Superior temporal gyrus (tissue), 1 donor: ENCODE data around the gene CTNNBL1.

ENCODE experiments used
- DNase-seq: peaks from one replicate; pipeline ENCODE4 v3.0.0-alpha.2; 2016; ENCODE audit errors: extremely low spot score

CTNNBL1 gene

DNA sequence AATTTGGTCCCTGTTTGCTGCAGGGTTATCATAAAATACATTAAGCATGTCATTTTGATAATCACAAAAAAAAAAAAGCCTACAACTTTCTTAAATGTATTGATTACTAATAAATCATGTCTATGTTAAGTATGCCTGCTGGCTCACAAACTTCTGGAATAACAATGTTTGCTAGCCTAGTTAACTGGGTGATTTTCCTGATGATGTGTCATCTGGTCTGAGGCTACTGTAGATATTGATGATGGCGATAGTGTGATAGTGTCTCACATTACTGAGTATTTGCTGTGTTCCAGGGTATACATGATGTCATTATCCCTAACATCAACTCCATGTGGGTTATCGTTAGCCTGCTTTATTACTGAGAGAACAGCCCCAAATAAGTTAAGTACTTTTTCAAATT is 122.9 kb downstream of the CTNNBL1 start:
- no peak for DNase-seq

DNA sequence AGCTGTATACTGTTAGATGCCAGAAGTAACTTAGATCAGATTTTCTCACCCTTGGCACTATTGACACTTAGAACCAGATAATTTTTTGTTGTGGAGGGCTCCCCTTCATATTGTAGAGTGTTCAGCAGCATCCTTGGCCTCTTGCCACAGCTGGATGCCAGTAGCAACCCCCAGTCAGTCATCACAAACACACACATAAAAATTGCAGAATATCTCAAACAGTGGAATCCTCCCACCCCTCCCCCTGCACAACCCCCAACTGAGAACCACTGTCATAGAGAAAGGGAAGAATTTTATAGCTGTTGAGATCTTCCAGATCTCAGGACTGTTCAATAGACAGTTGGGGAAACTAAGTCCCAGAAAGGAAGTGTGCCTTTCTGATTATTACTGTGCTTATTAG is 127.9 kb downstream of the CTNNBL1 start:
- DNase-seq: no peak

- no peak for DNase-seq
Observed at GRCh38 chr20:37822141-37822601, 128.3 kb downstream of the CTNNBL1 start.

DNA sequence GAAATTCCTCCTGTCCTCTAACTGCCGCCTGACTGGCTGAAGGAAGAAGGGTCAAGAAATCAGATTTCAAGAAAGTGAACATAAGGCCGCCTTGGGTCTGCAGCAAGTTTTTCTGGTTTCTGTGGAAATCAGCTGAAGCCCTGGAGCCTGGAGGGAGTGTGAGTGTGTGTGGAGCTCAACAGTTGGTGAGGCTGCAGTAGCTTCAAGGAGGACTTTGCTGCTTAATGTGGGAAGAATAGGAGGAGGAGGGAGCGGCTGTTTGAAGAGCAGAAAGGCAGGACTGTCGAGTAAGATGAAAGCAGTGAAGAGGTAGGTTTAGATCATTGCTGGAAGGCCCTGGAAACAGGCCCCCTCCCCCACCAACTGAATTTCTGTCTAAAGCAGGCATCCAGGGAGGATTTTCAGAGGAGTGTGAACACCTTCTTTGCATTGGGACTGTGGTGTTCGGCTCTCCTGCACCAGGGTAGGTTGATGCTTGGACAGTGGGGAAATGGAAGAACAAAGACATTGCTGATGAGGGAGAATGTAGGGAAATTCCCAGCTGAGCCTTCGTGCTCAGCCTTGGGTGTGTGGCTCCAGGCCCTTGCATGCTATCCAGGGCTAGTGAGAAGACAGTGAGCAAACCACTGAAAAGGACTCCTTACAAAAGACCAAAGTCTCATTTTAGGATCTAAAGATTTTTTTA is 129.6 kb downstream of the CTNNBL1 start:
- no peak for DNase-seq

DNA sequence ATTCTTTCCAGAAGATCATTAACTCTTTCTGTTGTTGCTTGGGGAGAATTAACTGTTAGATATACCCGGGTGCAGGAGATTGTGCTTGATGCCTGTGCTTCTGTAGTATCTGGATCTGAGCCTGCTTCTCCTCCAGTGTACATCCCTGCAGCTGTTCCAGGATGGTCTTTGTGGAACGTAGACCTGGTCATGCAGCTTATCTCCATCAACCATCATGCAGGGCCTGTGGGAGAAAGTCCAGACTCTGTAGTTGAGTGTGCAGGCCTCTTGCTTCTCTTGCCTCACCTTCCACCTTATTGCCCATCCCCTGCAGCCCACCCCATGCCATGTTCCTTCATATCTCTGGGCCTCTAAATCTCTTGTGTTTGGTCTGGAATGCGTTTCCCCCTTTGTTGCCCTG is 133.8 kb downstream of the CTNNBL1 start:
- DNase-seq: no peak

GRCh38 chr20:37828684-37829083 is 134.9 kb downstream of the CTNNBL1 start:
- DNase-seq: peak; percentile 7

GRCh38 chr20:37829128-37829527 is 135.3 kb downstream of the CTNNBL1 start:
- peak; percentile 6 for DNase-seq

- no peak for DNase-seq
Observed at GRCh38 chr20:37833221-37833896, 139.5 kb downstream of the CTNNBL1 start.

GRCh38 chr20:37836926-37837325 is 143.1 kb downstream of the CTNNBL1 start:
- DNase-seq: no peak

DNA sequence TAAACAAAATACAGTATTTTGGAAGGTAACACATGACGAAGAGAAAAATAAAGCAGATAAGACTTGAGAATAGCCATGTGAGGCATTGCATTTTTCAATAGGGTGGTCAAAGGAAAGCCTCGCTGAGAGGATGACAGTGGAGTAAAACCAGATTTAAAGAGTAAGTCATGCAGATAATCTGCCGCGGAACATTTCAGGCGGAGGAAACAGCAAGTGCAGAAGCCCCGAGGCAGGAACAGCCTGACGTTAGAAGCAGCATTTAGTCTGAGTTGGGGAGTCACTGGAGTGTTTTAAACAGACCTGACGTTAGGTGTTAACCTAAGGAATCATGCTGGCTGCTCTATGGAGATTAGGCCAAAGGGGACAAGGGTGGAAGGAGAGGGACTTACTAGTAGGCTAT is 144.1 kb downstream of the CTNNBL1 start:
- DNase-seq: no peak

GRCh38 chr20:37838769-37839431 is 145.1 kb downstream of the CTNNBL1 start:
- no peak for DNase-seq

DNA sequence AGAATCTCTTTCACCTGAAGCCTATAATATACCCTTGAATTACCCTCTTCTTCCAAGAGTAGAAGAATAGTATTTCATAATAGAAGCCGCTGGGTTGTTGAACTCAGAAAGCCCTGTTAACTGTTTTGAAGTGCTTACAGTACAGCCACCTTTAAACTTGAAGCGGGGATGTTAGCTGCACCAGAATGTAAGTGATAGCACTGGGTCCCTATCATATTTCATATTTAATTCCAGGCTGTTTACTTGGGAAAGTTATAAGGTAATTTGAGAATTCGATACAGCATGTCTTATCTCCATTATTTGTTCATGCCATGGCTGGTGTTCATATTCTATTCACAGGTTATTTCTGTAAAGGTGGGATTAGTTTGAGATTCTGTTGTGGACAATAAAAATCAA is 145.6 kb downstream of the CTNNBL1 start:
- DNase-seq: no peak

DNA sequence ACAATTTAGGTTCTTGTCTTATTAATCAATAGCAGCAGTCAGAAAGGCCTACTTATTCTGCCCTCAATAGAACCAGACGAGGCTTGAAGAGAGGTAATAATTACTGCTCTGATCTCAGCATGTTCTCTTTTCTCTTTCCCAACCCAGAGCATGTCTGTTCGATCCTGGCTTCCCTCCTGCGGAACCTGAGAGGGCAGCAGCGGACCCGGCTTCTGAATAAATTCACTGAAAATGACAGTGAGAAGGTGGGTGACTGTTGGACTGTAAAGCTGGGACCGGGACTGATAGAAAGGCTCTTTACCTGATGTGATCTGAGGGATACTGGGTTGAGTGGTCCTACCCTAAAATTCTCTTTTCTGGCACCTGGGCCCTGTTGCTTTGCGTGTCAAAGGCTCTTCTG is 146.1 kb downstream of the CTNNBL1 start:
- no peak for DNase-seq

DNA sequence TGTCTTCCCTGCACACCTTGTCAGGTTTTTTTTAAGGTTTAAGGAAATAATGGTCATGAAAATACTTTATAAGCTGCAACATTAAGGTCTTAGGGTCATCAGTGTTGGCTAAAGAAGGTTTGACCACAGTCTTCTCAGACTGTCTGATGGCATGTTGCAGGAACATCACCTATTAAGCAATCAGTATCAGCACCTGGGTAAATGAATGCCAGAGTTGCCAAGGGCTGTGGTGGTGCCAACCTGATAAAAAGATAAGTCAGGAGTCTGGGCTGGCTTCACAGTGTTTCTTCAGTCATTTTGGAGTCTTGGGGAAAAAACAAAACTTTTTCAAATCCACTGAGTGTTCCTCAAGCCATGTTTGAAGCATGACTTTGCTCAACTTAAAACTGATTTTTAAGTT is 147.6 kb downstream of the CTNNBL1 start:
- no peak for DNase-seq

GRCh38 chr20:37841971-37842370 is 148.1 kb downstream of the CTNNBL1 start:
- DNase-seq: no peak

DNA sequence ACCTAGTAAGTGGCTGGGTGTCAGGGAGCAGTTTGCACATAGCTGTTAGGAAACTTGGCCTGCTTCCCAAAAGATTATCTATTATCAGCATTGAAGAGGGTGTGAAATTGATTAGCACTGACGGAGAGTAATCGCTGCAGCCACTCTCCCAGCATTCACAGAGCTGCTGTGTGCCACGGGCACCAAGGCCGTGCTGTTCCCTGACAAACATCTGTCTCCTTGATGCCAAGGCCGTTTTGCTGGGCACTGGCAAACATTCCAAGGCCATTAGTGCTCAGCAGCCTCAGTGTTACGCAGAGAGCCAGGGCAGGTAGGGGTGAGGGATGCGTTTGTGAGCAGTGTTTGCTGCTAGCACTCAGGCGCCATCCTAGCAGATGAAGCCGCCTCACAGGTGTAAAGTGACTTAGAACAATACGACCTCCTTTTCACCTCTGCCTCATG is 151.4 kb downstream of the CTNNBL1 start:
- no peak for DNase-seq

DNA sequence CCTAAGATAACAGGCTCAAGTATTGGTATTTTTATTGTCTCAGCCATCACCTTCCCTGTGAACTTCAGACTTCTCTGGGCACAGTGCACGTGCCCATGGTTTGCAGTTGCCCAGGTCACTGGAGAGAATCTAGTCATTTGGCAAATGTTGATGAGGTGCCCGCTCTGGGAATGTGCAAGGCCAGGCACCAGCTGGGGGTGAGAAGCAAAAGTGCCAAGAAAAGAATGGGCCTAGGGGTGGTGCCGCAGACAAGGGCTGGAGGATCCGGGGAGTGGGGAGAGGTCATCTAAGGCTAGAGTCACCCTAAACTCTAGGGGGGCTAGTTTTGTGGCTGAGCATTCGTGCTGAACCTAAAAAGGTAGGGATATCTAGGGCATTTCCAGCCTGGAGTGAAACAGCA is 152.0 kb downstream of the CTNNBL1 start:
- DNase-seq: no peak

- DNase-seq: no peak
Observed at GRCh38 chr20:37846573-37846972, 152.7 kb downstream of the CTNNBL1 start.

DNA sequence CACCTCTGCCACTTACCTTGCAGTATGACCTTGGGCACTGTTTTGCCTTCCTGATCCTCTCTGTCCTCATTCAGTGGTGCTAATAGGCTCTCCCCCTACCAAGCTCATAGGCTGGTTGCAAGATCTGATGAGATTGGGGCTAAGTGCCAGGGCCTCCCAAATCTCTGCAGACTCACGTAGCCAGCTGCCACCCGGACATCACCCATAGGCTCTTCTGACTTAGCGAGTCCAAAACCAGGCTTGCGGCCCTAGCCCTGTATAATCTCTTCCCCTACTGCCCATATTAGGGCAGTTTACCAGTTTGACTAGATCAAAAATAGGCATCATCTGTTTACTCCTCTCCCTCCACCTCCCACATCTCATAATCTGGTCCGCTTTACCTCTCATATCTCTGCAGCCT is 154.9 kb downstream of the CTNNBL1 start:
- no peak for DNase-seq

GRCh38 chr20:37849156-37849555 is 155.3 kb downstream of the CTNNBL1 start:
- DNase-seq: no peak

DNA sequence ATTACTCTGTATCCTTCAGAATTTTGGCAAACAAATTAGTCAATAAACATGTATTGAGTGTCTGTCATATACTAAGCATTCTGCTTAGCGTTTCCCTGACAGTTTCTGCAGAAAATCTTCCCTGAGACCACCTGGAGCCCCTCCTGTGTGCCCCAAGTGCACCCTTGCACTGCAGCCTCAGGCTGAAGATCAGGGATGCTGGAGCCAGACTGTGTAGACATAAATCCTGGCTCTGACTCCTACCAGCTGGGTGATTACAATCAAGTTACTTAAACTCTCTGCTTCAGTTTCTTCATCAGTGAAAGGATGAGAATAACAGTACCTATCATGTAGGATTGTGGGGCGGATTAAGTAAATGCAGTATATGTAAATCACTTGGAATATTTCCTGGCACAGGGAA is 155.7 kb downstream of the CTNNBL1 start:
- DNase-seq: no peak

DNA sequence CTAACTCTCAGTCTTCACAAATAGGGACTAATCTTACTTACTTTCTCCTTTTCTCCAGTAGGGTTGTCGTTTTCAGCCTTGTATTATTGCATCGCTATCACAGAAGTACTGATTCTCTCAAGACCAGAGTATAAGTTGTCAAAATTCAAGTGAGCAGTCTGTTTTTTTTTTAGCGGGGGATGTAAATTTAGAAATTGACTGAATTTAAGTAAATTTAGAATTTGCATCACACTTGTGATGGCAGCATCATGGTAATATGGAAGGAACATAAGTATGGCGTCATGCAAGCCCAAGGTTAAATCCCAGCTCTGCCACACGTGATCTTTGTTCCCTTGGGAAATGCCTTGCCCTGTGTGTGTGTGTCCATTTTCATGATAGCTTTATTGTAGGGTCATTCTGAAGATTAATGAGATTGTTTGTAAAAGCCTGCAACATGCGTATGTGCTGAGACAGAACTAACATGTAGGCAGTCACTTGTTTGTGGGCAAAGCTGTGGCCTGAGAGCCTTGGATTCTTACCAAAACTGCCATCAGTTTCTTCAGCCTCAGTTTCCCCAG is 156.3 kb downstream of the CTNNBL1 start:
- no peak for DNase-seq
